CD4-positive, alpha-beta T cell treated with Interferon alpha-2 for 1 hour (primary cell): ENCODE results near the gene TECTB.
"Not testable (repeated sequence)": the region's sequence is repeated elsewhere in the genome, so short reads cannot be mapped to it uniquely, and the experiment has no call there.

ENCODE experiments used
- DNase-seq, 2 donors: peaks; one replicate each; pipeline ENCODE4 v3.0.0-alpha.2; 2020 to 2022

Gene TECTB

GRCh38 chr10:112283100-112283499, at the start of gene TECTB:
TECTB (plus strand) TSS chr10:112283400; CDS start chr10:112283735, 335 bp downstream.
- no peak for DNase-seq

GRCh38 chr10:112235141-112235540, 48.1 kb upstream of the TECTB start:
- DNase-seq = no peak

- DNase-seq = no peak
These were observed 47.3 kb upstream of the TECTB start for GRCh38 chr10:112235920-112236319.

- DNase-seq = no peak
These were observed 46.7 kb upstream of the TECTB start for GRCh38 chr10:112236486-112236885.

- no peak for DNase-seq
These were observed 43.9 kb upstream of the TECTB start for GRCh38 chr10:112239347-112239746.

GRCh38 chr10:112240441-112240840, 42.8 kb upstream of the TECTB start:
- DNase-seq = no peak

- no peak for DNase-seq
These were observed 41.4 kb upstream of the TECTB start for GRCh38 chr10:112241651-112242341.

GRCh38 chr10:112242769-112243168, 40.4 kb upstream of the TECTB start:
- DNase-seq = no peak

- no peak for DNase-seq
These were observed 39.5 kb upstream of the TECTB start for GRCh38 chr10:112243713-112244112.

- DNase-seq = no peak
These were observed 39.0 kb upstream of the TECTB start for GRCh38 chr10:112244197-112244596.

- no peak for DNase-seq
These were observed 35.4 kb upstream of the TECTB start for GRCh38 chr10:112247791-112248190.

GRCh38 chr10:112248584-112249295, 34.5 kb upstream of the TECTB start:
- no peak for DNase-seq

GRCh38 chr10:112249722-112250121, 33.5 kb upstream of the TECTB start:
- DNase-seq = no peak

GRCh38 chr10:112250555-112250954, 32.6 kb upstream of the TECTB start:
- DNase-seq = no peak

- DNase-seq = not testable (repeated sequence)
These were observed 32.0 kb upstream of the TECTB start for GRCh38 chr10:112251238-112251637.

GRCh38 chr10:112258407-112258806, 24.8 kb upstream of the TECTB start:
- DNase-seq = no peak

- no peak for DNase-seq
These were observed 23.5 kb upstream of the TECTB start for GRCh38 chr10:112259688-112260087.

- no peak for DNase-seq
These were observed 22.4 kb upstream of the TECTB start for GRCh38 chr10:112260831-112261230.

- DNase-seq = no peak
These were observed 21.8 kb upstream of the TECTB start for GRCh38 chr10:112261281-112261822.

GRCh38 chr10:112262546-112262945, 20.7 kb upstream of the TECTB start:
- DNase-seq = no peak

- DNase-seq = no peak
These were observed 17.5 kb upstream of the TECTB start for GRCh38 chr10:112265745-112266144.

- DNase-seq = no peak
These were observed 13.9 kb upstream of the TECTB start for GRCh38 chr10:112269266-112269665.

GRCh38 chr10:112271982-112272381, 11.2 kb upstream of the TECTB start:
- DNase-seq = no peak

- DNase-seq = no peak
These were observed 8.4 kb upstream of the TECTB start for GRCh38 chr10:112274831-112275230.
